CD4-positive, alpha-beta T cell treated with Interleukin-17A for 4 hours (primary cell): ENCODE measurements around the gene FAM177A1.
"Not testable (repeated sequence)": the region's sequence is repeated elsewhere in the genome, so short reads cannot be mapped to it uniquely, and the experiment has no call there.

Experiments
- DNase-seq: peaks from one replicate; pipeline ENCODE4 v3.0.0-alpha.2; 2020; ENCODE audit warnings: mixed read lengths

The FAM177A1 gene, protein sequence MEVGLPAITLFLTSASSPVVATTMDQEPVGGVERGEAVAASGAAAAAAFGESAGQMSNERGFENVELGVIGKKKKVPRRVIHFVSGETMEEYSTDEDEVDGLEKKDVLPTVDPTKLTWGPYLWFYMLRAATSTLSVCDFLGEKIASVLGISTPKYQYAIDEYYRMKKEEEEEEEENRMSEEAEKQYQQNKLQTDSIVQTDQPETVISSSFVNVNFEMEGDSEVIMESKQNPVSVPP

DNA sequence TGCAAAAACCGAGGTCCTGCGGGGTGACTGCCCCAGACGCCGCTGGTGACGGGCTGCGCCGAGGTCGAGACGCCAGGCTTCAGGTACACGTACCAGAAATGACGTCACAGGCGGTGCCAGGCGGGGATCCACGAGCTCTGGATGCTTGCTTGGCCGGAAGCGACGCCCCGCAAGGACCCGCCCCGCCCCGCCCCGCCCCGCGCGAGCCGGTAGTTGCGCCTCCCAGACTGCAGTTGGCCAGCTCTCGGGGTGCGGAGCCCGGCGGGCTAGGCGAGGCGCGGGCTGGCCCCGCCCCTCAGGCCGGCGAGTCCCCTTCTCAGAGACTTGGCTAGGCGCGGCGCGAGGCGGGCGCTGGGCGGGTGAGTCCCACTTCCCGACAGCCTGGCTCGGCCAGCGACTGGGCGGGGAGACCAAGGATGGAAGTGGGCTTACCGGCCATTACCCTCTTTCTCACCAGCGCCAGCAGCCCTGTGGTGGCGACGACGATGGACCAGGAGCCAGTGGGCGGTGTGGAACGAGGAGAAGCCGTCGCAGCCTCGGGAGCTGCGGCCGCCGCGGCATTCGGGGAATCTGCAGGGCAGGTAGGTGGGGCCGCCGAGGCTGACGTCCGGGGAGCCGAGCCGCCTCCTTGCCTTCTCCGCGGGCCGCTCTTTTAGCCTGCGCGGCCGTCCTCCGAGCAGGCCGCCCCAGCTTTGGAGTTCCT, at the start of gene FAM177A1:
Gene FAM177A1 (plus strand): TSS at position 225 of the 703 bp plus-strand sequence. CDS start 192 bp downstream, at position 417.
- DNase-seq, result peak; percentile 100

GRCh38 chr14:34997762-34998161, 48.3 kb upstream of the FAM177A1 start:
- no peak for DNase-seq

DNA sequence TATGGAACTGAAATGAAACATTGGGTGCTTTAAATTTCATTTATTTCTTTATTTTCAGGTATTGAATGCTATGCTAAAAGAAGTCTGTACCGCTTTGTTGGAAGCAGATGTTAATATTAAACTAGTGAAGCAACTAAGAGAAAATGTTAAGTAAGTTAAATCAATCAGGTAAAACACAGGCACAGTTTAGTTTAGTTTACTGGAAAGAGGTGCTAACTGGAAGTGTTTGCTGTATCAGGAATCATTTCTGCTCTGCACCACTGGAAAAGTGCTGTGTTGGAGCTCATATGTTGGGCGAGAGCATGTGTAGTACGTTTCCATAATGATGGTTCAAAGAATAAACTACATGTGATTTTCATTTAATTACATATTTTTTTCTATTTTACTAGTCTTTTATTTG, 46.6 kb upstream of the FAM177A1 start:
- DNase-seq, result no peak

GRCh38 chr14:35001621-35002020, 44.5 kb upstream of the FAM177A1 start:
- no peak for DNase-seq

DNA sequence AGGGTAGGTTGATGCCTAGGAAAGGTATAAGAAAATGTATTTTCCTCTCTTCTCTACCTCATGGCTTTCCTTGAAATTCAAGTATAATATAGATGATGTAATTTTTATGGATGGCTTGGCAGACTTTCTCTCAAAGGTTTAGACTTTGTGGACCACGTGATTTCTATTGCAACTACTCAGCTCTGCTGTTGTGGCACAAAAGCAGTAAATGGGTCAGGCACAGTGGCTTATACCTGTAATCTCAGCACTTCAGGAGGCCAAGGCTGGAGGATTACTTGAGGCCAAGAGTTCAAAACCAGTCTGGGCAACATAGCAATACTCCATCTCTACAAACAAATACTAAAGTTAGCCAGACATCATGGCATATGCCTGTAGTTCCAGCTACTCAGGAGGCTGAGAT, 41.2 kb upstream of the FAM177A1 start:
- DNase-seq, result no peak

GRCh38 chr14:35016568-35016967, 29.5 kb upstream of the FAM177A1 start:
- DNase-seq, result no peak

DNA sequence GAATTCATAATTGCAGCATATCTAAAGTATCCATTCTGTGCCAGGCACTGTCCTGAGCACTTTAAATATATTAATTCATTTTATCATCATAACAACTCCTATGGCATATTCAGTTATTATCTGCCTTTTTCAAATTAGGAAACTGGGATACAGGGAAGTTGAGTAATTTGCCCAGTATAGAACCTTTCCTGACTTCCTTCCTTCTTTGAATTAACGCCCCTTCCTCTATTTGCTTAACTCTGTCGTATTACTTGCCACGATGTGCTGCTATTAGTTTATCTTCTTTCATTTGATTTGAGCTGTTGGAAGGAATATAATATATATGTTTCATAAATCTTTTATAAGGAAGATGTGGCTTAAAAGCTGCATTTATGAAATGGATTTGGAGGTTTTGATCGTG, 25.4 kb upstream of the FAM177A1 start:
- no peak for DNase-seq

GRCh38 chr14:35028435-35028834, 17.6 kb upstream of the FAM177A1 start:
- no peak for DNase-seq

DNA sequence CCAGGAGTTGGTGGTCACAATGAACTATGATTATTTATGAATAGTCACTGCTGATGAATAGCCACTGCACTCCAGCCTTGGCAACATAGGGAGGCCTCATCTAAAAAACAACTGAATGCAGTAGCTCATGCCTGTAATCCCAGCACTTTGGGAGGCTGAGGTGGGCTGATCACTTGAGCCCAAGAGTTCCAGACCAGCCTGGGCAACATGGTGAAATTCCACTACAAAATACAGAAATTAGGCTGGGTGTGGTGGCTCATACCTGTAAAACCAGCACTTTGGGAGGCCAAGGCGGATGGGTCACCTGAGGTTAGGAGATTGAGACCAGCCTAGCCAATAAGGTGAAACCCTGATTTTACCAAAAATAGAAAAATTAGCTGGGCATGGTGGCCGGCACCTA, 13.5 kb upstream of the FAM177A1 start:
- DNase-seq, result no peak

- no peak for DNase-seq
These were observed 11.6 kb upstream of the FAM177A1 start for GRCh38 chr14:35034440-35034833.

DNA sequence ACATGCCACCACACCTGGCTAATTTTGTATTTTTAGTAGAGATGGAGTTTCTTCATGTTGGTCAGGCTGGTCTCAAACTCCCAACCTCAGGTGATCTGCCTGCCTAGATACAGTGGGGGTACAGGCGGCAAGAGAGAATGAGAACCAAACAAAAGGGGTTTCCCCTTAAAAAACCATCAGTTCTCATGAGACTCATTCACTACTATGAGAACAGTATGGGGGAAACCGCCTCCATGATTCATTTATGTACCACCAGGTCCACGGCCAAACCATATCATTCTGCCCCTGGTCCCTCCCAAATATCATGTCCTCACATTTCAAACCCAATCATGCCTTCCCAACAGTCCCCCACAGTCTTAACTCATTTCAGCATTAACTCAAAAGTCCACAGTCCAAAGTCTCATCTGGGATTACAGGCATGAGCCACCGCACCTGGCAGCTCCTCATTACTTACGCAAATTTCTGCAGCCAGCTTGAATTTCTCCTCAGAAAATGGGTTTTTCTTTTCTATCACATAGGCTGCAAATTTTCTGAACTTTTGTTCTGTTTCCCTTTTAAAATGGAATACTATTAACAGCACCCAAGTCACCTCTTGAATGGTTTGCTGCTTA, 11.0 kb upstream of the FAM177A1 start:
- DNase-seq, result not testable (repeated sequence)

GRCh38 chr14:35038312-35038711, 7.8 kb upstream of the FAM177A1 start:
- DNase-seq, result not testable (repeated sequence)

GRCh38 chr14:35042632-35043031, 3.4 kb upstream of the FAM177A1 start:
- DNase-seq, result no peak

- DNase-seq, result no peak
These were observed 3.0 kb upstream of the FAM177A1 start for GRCh38 chr14:35043046-35043445.

GRCh38 chr14:35044939-35045797, 904 bp upstream of the FAM177A1 start:
- no peak for DNase-seq

GRCh38 chr14:35045798-35046047, 349 bp upstream of the FAM177A1 start:
- no peak for DNase-seq

- DNase-seq, result no peak
These were observed 872 bp downstream of the FAM177A1 start for GRCh38 chr14:35046751-35047536.

DNA sequence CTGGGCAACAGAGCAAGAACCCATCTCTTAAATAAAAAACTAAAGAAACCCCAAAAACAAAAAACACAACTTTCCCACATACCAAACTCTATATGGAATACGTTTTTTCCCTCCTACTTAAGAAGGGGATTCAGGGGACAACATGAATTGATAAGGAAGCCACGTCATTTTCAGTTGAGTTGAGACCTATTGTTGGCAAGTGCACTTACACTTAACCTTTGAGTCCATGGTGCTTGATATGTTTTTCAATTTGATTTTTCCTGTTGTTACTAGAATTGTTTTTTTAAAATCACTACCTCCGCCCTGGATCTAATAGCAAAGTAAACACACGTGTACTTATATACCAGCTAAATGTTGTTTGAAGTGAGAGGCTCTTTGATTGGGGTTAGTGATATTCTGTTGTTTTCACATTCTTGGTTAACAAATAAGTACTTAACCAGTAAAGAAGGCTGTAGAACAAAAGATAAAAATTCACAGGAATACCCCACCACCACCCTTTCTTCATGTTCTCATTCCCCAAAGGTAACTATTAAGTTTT, 2.0 kb downstream of the FAM177A1 start:
- DNase-seq, result no peak

DNA sequence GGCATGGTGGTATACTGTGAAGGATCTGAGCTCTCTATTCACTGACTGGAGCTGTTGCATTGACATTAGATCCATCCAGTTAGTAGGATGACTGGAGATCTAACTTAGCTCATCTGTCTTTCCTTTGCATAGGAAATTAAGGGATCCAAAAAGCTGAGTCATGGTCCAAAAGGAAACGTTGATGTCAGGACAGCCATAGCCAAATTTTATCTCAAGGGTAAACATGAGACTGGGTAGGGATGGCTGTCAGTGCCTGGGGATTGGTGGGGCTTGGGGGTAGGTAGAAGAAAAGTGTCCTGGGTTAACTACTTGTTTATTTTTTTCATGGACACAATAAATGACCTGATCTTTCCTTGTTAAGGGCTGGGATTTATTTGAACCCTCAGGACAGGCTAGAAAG, 4.6 kb downstream of the FAM177A1 start:
- DNase-seq, result no peak

GRCh38 chr14:35051796-35052195, 5.7 kb downstream of the FAM177A1 start:
- no peak for DNase-seq

DNA sequence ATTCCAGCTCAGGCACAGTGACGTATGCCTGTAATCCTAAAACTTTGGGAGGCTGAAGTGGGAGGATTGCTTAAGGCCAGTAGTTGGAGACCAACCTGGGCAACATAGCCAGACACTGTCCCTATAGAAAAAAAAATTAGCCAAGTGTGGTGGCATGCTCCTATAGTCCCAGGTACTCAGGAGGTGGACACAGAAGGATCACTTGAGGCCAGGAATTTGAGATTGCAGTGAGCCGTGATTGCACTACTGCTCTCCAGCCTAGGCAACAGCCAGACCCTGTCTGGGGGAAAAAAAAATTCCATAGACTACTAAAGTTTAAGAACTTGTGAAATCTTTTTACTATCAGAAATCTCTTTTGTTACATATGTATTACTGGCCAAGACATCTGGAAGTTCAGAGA, 6.6 kb downstream of the FAM177A1 start:
- no peak for DNase-seq

- not testable (repeated sequence) for DNase-seq
These were observed 15.2 kb downstream of the FAM177A1 start for GRCh38 chr14:35061113-35061791.
